IPS-NIHi7 (cell line): ENCODE data around the gene GCLC.

Experiments used
- DNase-seq: peaks from one replicate; pipeline ENCODE4 v3.0.0; 2012; ENCODE audit warnings: mixed read lengths; ENCODE audit errors: extremely low spot score

The GCLC gene

DNA sequence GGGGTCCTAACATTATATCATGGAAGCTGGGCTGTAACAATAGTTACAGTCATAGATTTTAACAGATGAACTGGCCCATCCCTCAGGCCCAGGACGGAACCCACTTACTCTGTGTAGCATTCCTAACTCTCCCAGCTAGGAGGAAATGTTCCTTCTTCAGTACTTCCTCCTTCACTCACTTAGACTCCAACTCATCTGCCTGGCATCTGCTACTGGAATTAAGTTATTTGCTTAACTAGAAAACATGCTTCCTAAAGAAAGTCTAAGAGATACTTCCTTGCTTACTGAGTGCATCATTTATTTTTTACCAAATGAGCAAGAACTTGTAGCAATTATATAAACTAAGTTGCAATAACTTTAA is 20.5 kb downstream of the GCLC start:
- peak; percentile 19 for DNase-seq

GRCh38 chr6:53523511-53524454 is 21.1 kb downstream of the GCLC start:
- no peak for DNase-seq

DNA sequence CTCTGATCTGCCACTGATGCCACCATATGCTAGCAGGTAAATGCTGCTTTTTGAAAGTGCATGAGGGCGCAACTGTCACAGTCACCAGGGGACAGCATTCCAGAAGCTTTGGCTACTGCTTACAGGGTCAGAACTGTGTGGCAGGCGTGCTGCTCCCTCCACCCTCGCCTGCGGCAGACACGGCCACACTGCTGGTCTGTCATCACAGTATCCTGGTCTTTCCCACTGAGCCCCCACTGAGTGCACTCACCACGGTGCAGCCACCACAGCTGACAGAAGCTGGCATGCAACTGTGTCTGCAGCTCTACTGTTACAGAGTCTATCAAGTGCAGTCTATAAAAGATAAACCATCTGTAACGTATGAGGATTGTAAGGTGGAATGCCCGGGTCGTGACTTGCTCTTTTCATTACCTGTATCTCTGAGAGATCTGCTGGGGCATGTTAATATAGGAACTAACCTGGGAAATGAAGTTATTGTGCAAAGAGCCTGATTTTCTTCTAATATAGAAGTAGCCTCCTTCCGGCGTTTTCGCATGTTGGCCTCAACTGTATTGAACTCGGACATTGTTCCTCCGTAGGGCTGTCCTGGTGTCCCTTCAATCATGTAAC is 24.5 kb downstream of the GCLC start:
- no peak for DNase-seq

- no peak for DNase-seq
Measured at GRCh38 chr6:53518862-53519261, 26.0 kb downstream of the GCLC start.

DNA sequence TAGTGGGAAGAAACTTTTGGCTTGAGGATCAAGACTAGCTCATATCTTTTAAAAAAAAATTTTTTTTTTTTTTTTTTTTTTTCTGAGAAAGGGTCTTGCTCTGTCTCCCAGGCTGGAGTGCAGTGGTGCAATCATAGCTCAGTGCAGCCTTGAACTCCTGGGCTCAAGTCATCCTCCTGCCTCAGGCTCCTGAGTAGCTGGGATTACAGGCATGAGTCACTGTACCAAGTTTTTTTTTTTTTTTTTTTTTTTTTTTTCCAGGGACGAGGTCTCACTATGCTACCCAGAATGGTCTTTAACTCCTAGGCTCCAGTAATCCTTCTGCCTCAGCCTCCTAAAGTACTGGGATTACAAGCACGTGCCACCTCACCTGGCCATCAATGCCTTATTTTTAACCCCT is 27.9 kb downstream of the GCLC start:
- no peak for DNase-seq

GRCh38 chr6:53514677-53515076 is 30.2 kb downstream of the GCLC start:
- DNase-seq = no peak

DNA sequence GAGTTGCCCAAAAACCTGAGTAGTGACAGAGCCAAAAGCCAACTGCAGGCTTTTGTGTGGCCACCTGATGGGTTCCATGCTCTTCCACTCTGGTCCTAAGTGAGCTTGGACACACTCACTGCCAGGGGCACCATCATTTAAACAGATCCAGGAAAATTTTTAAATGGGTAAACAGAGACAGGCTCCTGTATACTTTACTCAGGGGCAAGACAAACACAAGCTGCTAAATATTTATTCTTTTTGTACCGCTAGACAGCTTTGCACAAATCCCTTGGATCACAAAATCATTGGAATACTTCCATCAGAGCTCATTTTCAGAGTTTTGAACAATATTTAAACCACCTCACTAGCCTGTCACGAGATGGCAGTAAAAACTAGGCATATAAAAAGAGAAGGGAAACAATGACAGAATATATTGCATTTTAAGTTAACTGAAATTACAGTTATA is 31.4 kb downstream of the GCLC start:
- DNase-seq = no peak

- DNase-seq = no peak
Measured at GRCh38 chr6:53513056-53513455, 31.8 kb downstream of the GCLC start.

DNA sequence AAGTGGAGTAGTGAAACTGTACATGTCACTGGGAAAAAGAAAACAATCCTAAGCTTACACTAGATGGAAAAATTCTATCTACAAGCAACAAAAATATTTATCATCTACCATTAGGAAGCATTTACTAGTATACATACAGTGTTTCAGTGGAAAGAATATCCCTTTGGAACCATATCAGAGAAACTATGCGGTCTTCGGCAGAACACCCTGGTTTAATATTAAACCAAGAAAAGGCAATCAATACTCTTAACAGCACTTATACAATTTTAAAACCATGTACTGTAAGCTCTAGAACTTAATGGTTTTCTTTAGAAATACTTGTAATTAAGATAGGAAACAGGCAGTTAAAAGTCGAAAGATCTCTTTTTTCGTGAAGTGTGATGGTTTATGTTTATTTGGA is 32.3 kb downstream of the GCLC start:
- DNase-seq = no peak

GRCh38 chr6:53510746-53511145 is 34.2 kb downstream of the GCLC start:
- no peak for DNase-seq

- DNase-seq = no peak
Measured at GRCh38 chr6:53506872-53507271, 38.0 kb downstream of the GCLC start.

- DNase-seq = no peak
Measured at GRCh38 chr6:53504512-53504911, 40.4 kb downstream of the GCLC start.

DNA sequence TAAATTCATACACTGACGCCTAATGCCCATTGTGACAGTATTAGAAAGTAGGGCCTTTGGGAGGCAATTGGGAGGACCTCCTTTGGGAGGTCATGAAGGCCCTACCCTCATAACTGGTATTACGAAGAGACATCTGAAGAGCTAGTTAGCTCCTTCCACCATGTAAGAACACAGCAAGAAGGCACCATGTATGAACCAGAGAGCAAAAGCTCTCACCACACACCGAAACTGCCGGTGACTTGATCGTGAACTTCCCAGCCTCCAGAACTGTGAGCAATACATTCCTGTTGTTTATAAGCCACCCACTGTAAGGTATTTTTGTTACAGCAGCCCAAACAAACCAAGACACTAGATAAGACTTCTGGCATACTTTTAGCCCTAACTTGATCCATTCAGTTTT is 41.8 kb downstream of the GCLC start:
- DNase-seq = no peak

GRCh38 chr6:53501432-53501831 is 43.5 kb downstream of the GCLC start:
- DNase-seq = no peak

GRCh38 chr6:53500095-53500494 is 44.8 kb downstream of the GCLC start:
- DNase-seq = no peak

DNA sequence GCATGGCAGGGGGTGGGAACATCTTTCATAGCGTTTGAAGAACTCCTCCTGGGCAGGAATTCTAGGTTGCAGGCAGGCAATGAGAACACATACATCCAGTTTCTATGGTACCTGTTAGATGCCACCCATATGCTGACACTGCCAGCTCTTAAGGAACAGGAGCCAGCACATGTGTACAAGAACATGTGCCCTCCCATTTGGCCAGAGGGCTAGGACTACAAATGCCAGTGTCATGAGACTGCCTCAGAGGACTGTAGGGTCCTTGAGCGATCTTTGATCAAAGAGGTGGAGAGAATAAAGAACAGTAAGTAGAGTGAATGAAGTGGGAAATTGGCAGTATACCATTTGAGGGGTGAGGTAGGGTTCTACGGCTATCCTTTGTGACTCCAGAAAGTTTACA is 45.8 kb downstream of the GCLC start:
- no peak for DNase-seq

- no peak for DNase-seq
Measured at GRCh38 chr6:53498649-53499048, 46.3 kb downstream of the GCLC start.

DNA sequence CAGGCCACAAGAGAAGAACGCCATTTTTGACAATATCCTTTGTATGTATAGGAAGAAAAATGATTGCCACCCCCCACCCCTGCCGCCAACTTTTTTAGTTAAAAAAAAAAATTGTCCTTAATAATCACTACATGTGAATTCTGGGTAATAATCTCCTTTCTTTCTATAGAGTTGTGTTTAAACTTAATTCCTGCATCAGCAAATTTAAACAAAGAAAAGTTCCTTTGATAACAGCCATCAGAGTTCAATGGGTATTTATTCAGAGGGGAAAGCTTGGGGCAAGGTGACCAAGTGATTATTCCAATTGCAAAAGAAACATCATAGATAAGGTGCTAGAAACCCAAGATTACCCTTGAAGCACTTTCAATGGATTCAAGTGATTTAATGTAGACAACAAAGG is 47.0 kb downstream of the GCLC start:
- DNase-seq = no peak

GRCh38 chr6:53496797-53497375 is 48.0 kb downstream of the GCLC start:
- peak; percentile 15 for DNase-seq

DNA sequence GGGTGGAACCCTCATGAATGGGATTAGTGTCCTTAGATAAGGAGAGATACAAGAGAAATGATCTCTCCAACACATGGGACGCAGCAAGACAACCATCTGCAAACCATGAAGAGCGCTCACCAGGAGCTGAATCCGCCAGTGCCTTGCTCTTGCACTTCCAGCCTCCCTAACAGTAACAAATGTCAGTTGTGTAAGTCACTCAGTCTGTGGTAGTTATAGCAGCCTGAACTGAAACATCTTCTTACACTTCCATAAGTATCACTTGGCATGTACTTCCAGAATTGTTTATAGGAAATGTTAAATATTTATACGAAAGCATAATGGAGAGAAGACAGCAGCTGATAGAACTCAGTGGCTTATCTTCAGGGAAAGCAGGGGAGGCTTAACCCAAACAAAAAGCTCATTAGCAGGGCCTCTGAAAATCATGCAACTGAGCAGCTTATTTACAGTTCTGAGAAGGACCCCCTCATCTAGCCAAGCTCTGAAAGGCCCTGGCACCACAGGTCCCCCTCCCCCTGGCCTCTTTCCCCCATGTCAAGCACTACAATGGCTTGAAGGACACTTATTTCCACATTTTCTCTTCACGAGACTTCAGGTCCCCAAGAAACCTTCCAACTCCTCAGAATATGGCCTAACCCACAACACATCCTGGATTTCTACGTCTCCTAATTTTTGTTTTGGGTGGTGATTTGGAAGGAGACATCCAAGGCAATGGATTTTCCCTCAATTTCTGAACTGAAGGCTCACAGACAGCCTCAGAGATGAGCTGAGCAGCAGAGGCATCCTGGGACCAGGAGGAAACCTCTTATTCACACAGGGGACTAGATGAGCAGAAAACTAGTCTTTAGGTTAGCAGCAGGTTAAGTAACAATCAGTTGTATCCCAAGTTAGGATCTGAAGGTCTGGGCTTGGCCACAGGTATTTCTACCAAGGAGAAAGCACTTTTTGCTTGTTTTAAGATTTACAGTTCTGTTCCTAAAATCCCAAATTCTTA is 49.1 kb downstream of the GCLC start:
- no peak for DNase-seq

GRCh38 chr6:53494076-53494475 is 50.8 kb downstream of the GCLC start:
- no peak for DNase-seq

- DNase-seq = no peak
Measured at GRCh38 chr6:53493635-53494025, 51.3 kb downstream of the GCLC start.
